ENCODE measurements around the gene SLC26A4. TPM values are rescaled to one million over a fixed set of nuclear protein-coding genes. Genes with fewer than 3 reads are reported as not detected.

SLC26A4 gene
- total and polyA plus RNA-seq, 10 of the 15 experiments (the other 5 are each of a cell fraction or from before 2014, with no cell fraction given), result 0.01 to 0.18 (median 0.08) TPM; not detected in 5

- 50% methylated on average over 2 of the region's 2 CpGs for WGBS (ENCODE audit: insufficient coverage, insufficient replicate concordance, low lambda C conversion rate, missing lambda C conversion rate)
- intact Hi-C loops (cut with micrococcal nuclease; ENCODE audit: unreplicated experiment), result no loop called here
- Histone ChIP-seq H3K9ac (ENCODE audit: control insufficient read depth, insufficient read depth, low read length) (no peak overlapping the region), H4K20me1 (ENCODE audit: control insufficient read depth, insufficient read depth) (no peaks in the 10 kb centered on the region; the same call in 1 of the 2 replicates), H3K4me1 (ENCODE audit: control insufficient read depth, insufficient read depth, low read length) (no peaks in the 10 kb centered on the region), H3K36me3 (ENCODE audit: control insufficient read depth in 2 of 2, insufficient read depth in 2 of 2, low read length in 1 of 2) (no peaks in the 10 kb centered on the region), H3K79me2 (ENCODE audit: control insufficient read depth, insufficient read depth, low read length) (no peaks in the 10 kb centered on the region), H3K27me3 (replicated peaks in 1 of 2; ENCODE audit: control insufficient read depth in 2 of 2, insufficient read depth in 2 of 2, low read length in 1 of 2) (peaks cover 0 to 3% of the 10 kb centered on the region in 2 experiments; a peak in 3 of 4 replicates), H3K4me3 (no peak overlapping the region), H3K27ac (ENCODE audit: control insufficient read depth, insufficient read depth) (no peak overlapping the region), H3K4me2 (ENCODE audit: control insufficient read depth, insufficient read depth) (no peak overlapping the region), H2AFZ (ENCODE audit: control insufficient read depth, low read depth, low read length) (no peak overlapping the region), H3K9me3 (replicated peaks; ENCODE audit: control insufficient read depth, insufficient read depth, low read length) (no peaks in the 10 kb centered on the region)
- in situ Hi-C loops (cut with MboI), result no loop called here
- FAIRE-seq (no peak), DNase-seq (ENCODE audit: low read depth, low spot score) (no peak), ATAC-seq (no peak)
- ChIA-PET CTCF (no interaction called here), SMC1A (ENCODE audit: uncharacterized antibody, unreplicated experiment) (interaction anchor here (0.5 kb wide), 1 partner anchor 664 kb away, joined by 3 read pairs; no protein-coding TSS in a partner anchor), RAD21 (ENCODE audit: unreplicated experiment) (no interaction called here), POLR2A (no interaction called here)
- BruUV-seq (replicated peaks), result no TSS peak
- TF ChIP-seq CBFB (IDR thresholded peaks at IDR 0.05; ENCODE audit: low read depth) (no peak), ZZZ3 (IDR thresholded peaks at IDR 0.05; ENCODE audit: control insufficient read depth, insufficient read length, low read depth) (no peak), SPI1 (IDR thresholded peaks at IDR 0.05; ENCODE audit: borderline replicate concordance, insufficient read depth, low read depth, low read length) (no peak), BRCA1 (IDR thresholded peaks at IDR 0.05; ENCODE audit: low read depth, low read length) (no peak), SMAD5 (IDR thresholded peaks at IDR 0.05; ENCODE audit: low read depth) (no peak), CREM (IDR thresholded peaks at IDR 0.05; ENCODE audit: low read depth) (no peak), POU2F2 (IDR thresholded peaks at IDR 0.05; ENCODE audit: borderline replicate concordance, low read depth, low read length) (no peak), MEF2A (IDR thresholded peaks at IDR 0.05; ENCODE audit: insufficient read depth, low read depth, low read length) (no peak), CREB1 (IDR thresholded peaks at IDR 0.05; ENCODE audit: low read depth) (no peak), RBBP5 (conservative IDR thresholded peaks at IDR 0.05) (no peak), GATAD2B (conservative IDR thresholded peaks at IDR 0.05; ENCODE audit: low read depth) (no peak), ZBTB11 (CRISPR knock-in tag; IDR thresholded peaks at IDR 0.05) (no peak), ELK1 (IDR thresholded peaks at IDR 0.05; ENCODE audit: low read depth, low read length) (no peak), ZSCAN29 (IDR thresholded peaks at IDR 0.05) (no peak), ZBTB33 (IDR thresholded peaks at IDR 0.05) (no peak), DPF2 (IDR thresholded peaks at IDR 0.05) (no peak), SKIL (IDR thresholded peaks at IDR 0.05; ENCODE audit: low read depth, poor library complexity, severe bottlenecking) (no peak), ZNF274 (IDR thresholded peaks at IDR 0.05; ENCODE audit: insufficient read depth, insufficient read length) (no peak)
Measured at GRCh38 chr7:107684287-107684686, 23.7 kb downstream of the SLC26A4 start.
